PFSK-1 (cell line): ENCODE measurements around the gene DPF1.

Source experiments
- FOXP2 ChIP-seq: optimal IDR thresholded peaks from 2 replicates; pipeline ENCODE3; 2011; ENCODE audit warnings: borderline replicate concordance, control low read depth, inconsistent platforms; ENCODE audit not compliant: insufficient read depth; ENCODE audit errors: extremely low read length, extremely low read depth
- POLR2AphosphoS5 ChIP-seq: IDR thresholded peaks from 2 replicates; pipeline ENCODE4 v1.6.1; 2012; ENCODE audit warnings: low read depth, mild to moderate bottlenecking, control low read depth, low read length, moderate library complexity
- REST ChIP-seq, 2 experiments: IDR thresholded peaks; 2 replicates each; pipeline versions ENCODE4 v1.6.1 to v1.8.0; 2011 to 2012; ENCODE audit warnings: low read depth in 2 of 2, low read length in 2 of 2, control low read depth in 1 of 2, inconsistent platforms in 1 of 2, mild to moderate bottlenecking in 1 of 2, moderate library complexity in 1 of 2; ENCODE audit not compliant: insufficient read depth in 1 of 2
- SIN3A ChIP-seq: IDR thresholded peaks from 2 replicates; pipeline ENCODE4 v1.6.1; 2012; ENCODE audit warnings: mild to moderate bottlenecking, low read length, moderate library complexity, borderline replicate concordance; ENCODE audit not compliant: insufficient read depth
- TAF1 ChIP-seq: IDR thresholded peaks from 2 replicates; pipeline ENCODE4 v1.6.1; 2012; ENCODE audit warnings: low read length, control low read depth, borderline replicate concordance; ENCODE audit not compliant: insufficient read depth

DPF1 gene

DNA sequence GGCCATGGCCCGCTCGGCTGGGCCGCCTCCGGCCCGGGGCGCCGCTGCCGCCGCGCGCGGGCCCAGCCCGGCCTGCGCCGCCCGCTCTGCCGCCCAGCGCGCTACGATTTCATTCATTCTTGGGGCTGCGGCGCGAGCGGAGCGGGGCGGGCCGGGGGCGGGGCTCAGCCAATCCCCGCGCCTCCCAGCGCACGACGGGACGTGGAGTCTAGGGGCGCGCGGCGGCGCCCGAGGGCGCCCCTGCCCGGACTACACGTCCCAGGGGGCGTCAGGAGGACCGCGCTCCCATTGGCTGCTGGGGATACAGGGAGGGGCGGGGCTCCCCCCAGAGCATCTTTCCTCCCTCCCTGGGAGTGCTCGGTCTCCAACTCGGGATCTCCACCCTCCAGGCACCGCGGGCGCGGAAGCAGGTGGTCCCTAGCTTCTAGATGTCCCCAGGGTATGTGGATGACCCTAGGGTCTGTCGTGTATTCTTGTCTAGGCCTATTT, 5.6 kb upstream of the DPF1 start:
- no peak for TF ChIP-seq TAF1
- TF ChIP-seq POLR2AphosphoS5: no peak
- no peak for TF ChIP-seq REST (IDR thresholded peaks at IDR 0.05; ENCODE audit: insufficient read depth in 1 of 2, low read depth in 2 of 2, low read length in 2 of 2)
- TF ChIP-seq SIN3A: no peak
- no peak for TF ChIP-seq FOXP2

DNA sequence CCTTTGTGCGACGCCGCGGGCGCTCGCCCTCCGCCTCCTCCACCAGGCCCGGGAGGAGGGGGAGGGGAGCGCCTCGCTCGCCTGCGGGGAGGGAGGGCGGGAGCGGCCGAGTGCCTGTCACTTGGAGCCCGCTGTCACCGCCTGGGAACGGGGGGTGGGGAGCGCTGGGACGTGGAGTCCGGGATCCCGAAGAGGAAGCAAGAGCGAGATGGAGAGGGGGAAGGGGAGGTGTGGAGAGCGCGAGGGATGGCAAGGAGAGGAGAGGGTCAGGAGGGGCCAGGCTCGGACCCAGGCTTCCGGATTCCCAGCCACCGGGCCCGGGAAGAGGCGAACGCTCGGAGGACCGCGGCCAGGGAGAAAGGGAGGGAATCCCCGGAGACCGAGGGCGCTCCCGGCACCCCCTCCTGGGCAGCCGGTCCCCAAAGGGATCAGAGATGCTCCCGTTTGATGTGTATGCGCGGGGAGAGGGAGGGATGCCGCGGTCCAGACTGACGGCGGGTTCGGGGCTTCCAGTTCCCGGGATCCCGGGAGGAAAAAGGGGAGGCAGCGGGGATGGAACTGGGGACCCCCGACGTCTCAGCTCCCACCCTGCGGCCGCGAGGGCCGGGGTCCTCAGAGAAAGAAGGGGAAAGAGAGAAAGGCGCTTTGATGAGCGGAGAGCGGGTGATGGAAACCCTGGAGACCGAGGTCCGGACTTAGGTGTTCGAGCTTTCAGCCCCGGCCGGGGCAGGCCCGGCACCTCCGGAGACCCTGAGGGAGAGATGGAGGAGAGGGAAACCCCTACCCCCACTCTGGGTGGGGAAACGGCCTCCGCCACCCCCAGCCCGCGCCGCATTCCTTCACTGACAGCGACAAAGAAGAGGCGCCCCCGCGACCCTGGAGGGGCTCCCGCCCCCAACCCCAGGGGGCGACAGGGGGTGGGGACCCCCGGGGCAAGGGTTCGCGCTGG, 4.7 kb upstream of the DPF1 start:
- TF ChIP-seq TAF1 (no peak), FOXP2 (no peak), SIN3A (no peak), POLR2AphosphoS5 (no peak), REST (IDR thresholded peaks at IDR 0.05; ENCODE audit: insufficient read depth in 1 of 2, low read depth in 2 of 2, low read length in 2 of 2) (no peak)

DNA sequence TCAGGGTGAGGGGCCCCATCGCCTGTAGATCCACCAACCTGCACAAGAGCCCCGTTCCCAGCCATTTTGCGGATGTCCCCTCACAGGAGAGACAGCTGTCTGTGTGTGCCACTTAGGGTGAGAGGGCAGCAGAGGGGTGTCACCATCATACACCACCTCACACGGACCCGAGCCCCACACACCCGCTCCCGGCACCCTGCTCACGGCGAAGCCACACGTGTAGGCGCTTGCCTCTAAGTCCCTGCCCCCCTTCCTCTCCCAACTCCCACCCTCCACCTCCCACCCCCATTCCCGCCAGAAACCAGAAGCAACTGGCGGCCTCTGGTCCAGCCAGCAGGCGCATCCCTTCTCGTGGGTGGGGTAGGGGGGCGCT, 4.0 kb upstream of the DPF1 start:
- TF ChIP-seq SIN3A: no peak
- no peak for TF ChIP-seq FOXP2
- no peak for TF ChIP-seq REST (IDR thresholded peaks at IDR 0.05; ENCODE audit: insufficient read depth in 1 of 2, low read depth in 2 of 2, low read length in 2 of 2)
- no peak for TF ChIP-seq POLR2AphosphoS5
- TF ChIP-seq TAF1: no peak

DNA sequence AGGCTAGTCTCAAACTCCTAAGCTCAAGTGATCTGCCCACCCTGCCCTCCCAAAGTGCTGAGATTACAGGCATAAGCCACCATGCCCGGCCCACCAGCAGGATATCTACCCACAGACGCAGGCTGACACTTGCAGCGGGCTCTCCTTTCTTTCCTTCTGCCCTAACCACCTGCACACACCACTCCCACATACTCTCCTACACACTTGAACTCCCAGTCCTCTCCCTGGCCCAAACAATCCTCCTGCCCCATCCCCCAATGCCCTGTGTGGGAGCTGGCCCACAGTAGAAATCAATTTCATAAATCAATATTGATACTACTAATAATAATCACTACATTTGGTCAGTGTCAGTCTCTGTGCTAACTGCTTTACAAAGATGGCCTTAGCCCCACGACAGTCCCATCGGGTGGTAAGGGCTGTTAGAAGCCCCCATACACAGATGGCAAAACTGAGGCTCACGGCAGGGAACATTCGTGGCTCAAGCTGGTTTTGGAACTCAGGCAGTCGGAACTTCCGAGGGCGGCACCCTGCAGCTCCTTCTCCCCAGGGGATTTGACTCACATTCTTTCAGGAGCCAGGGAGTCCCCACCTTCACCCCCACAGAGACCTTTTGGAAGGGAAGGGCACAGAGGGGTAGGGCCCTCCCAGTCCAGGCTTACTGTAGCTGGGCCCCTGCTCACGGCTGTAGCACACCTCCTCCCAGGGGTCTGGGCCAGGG, 3.4 kb upstream of the DPF1 start:
- TF ChIP-seq REST (IDR thresholded peaks at IDR 0.05; ENCODE audit: insufficient read depth in 1 of 2, low read depth in 2 of 2, low read length in 2 of 2) (no peak), SIN3A (no peak), TAF1 (no peak), FOXP2 (no peak), POLR2AphosphoS5 (no peak)
